Mucosa of rectum (tissue), 2 donors: ENCODE measurements around the gene SOAT2.

ENCODE experiments used
- H3K27ac ChIP-seq, 2 donors: one replicate each; pipeline ENCODE4 v1.7.0; 2013; ENCODE audit warnings: inconsistent platforms in 2 of 2, low read depth in 2 of 2, low read length in 2 of 2
- H3K27me3 ChIP-seq, 2 donors: one replicate each; pipeline ENCODE4 v1.7.0; 2013; ENCODE audit warnings: low read length in 2 of 2; ENCODE audit not compliant: control insufficient read depth in 2 of 2, insufficient read depth in 2 of 2
- H3K36me3 ChIP-seq, 2 donors: one replicate each; pipeline ENCODE4 v1.7.0; 2013; ENCODE audit warnings: low read length in 2 of 2; ENCODE audit not compliant: control insufficient read depth in 2 of 2, insufficient read depth in 2 of 2
- H3K4me1 ChIP-seq, 2 donors: one replicate each; pipeline ENCODE4 v1.7.0; 2013; ENCODE audit warnings: low read length in 2 of 2, mild to moderate bottlenecking in 1 of 2; ENCODE audit not compliant: control insufficient read depth in 2 of 2, insufficient read depth in 2 of 2
- H3K4me3 ChIP-seq, 2 donors: one replicate each; pipeline ENCODE4 v1.7.0; 2013; ENCODE audit warnings: low read length in 2 of 2
- H3K9ac ChIP-seq, 2 donors: one replicate each; pipeline ENCODE4 v1.7.0; 2013; ENCODE audit warnings: low read length in 2 of 2, low read depth in 1 of 2, mild to moderate bottlenecking in 1 of 2
- H3K9me3 ChIP-seq, 2 donors: one replicate each; pipeline ENCODE4 v1.7.0; 2013; ENCODE audit warnings: low read length in 2 of 2; ENCODE audit not compliant: control insufficient read depth in 2 of 2
- donor health status: healthy.
- donor health status: Normal muscosa, but diverticular disease.

Gene SOAT2

GRCh38 chr12:53065975-53066931 is 37.0 kb upstream of the SOAT2 start:
- peak overlapping the region in 1 of 2 donors; percentile 11 for H3K27ac ChIP-seq
- H3K27me3 ChIP-seq, result no peaks in the 10 kb centered on the region
- H3K9me3 ChIP-seq, result no peaks in the 10 kb centered on the region
- H3K9ac ChIP-seq, result no peak overlapping the region
- H3K36me3 ChIP-seq, result peaks cover 26 to 61% of the 10 kb centered on the region in 2 donors
- peaks cover 7 to 13% of the 10 kb centered on the region in 2 donors for H3K4me1 ChIP-seq
- peak overlapping the region in 1 of 2 donors; percentile 31 for H3K4me3 ChIP-seq

GRCh38 chr12:53067074-53067992 is 36.0 kb upstream of the SOAT2 start:
- Histone ChIP-seq H3K27ac (no peak overlapping the region), H3K4me1 (peaks cover 2 to 13% of the 10 kb centered on the region in 2 donors), H3K9me3 (no peaks in the 10 kb centered on the region), H3K4me3 (no peak overlapping the region), H3K9ac (no peak overlapping the region), H3K27me3 (no peaks in the 10 kb centered on the region), H3K36me3 (peaks cover 30 to 62% of the 10 kb centered on the region in 2 donors)

GRCh38 chr12:53067993-53068770 is 35.1 kb upstream of the SOAT2 start:
- Histone ChIP-seq H3K27me3 (no peaks in the 10 kb centered on the region), H3K27ac (no peak overlapping the region), H3K36me3 (peaks cover 32 to 60% of the 10 kb centered on the region in 2 donors), H3K4me3 (no peak overlapping the region), H3K9ac (no peak overlapping the region), H3K4me1 (peaks cover 2 to 15% of the 10 kb centered on the region in 2 donors), H3K9me3 (no peaks in the 10 kb centered on the region)

- peaks cover 31 to 57% of the 10 kb centered on the region in 2 donors for H3K36me3 ChIP-seq
- no peak overlapping the region for H3K27ac ChIP-seq
- H3K4me1 ChIP-seq, result peaks cover 4 to 15% of the 10 kb centered on the region in 2 donors
- H3K27me3 ChIP-seq, result no peaks in the 10 kb centered on the region
- no peaks in the 10 kb centered on the region for H3K9me3 ChIP-seq
- no peak overlapping the region for H3K4me3 ChIP-seq
- no peak overlapping the region for H3K9ac ChIP-seq
Observed at GRCh38 chr12:53068811-53069585, 34.3 kb upstream of the SOAT2 start.

GRCh38 chr12:53069621-53070410 is 33.5 kb upstream of the SOAT2 start:
- H3K27me3 ChIP-seq, result no peaks in the 10 kb centered on the region
- H3K4me3 ChIP-seq, result no peak overlapping the region
- H3K9me3 ChIP-seq, result no peaks in the 10 kb centered on the region
- peaks cover 4 to 15% of the 10 kb centered on the region in 2 donors for H3K4me1 ChIP-seq
- H3K9ac ChIP-seq, result no peak overlapping the region
- H3K36me3 ChIP-seq, result peaks cover 34 to 59% of the 10 kb centered on the region in 2 donors
- H3K27ac ChIP-seq, result peak overlapping the region in 1 of 2 donors; percentile 23

GRCh38 chr12:53070877-53071492 is 32.3 kb upstream of the SOAT2 start:
- Histone ChIP-seq H3K4me3 (no peak overlapping the region), H3K36me3 (peaks cover 42 to 60% of the 10 kb centered on the region in 2 donors), H3K27ac (peak overlapping the region; percentile 20 to 46), H3K27me3 (no peaks in the 10 kb centered on the region), H3K9me3 (no peaks in the 10 kb centered on the region), H3K4me1 (peaks cover 4 to 15% of the 10 kb centered on the region in 2 donors), H3K9ac (no peak overlapping the region)

GRCh38 chr12:53071591-53072551 is 31.4 kb upstream of the SOAT2 start:
- no peak overlapping the region for H3K9ac ChIP-seq
- no peak overlapping the region for H3K4me3 ChIP-seq
- peaks cover 4 to 15% of the 10 kb centered on the region in 2 donors for H3K4me1 ChIP-seq
- no peaks in the 10 kb centered on the region for H3K9me3 ChIP-seq
- H3K27ac ChIP-seq, result peak overlapping the region; percentile 57 to 61
- H3K27me3 ChIP-seq, result no peaks in the 10 kb centered on the region
- peaks cover 47 to 63% of the 10 kb centered on the region in 2 donors for H3K36me3 ChIP-seq

GRCh38 chr12:53073881-53074280 is 29.4 kb upstream of the SOAT2 start:
- Histone ChIP-seq H3K27me3 (no peaks in the 10 kb centered on the region), H3K4me3 (no peak overlapping the region), H3K27ac (no peak overlapping the region), H3K9me3 (no peaks in the 10 kb centered on the region), H3K9ac (no peak overlapping the region), H3K4me1 (peaks cover 10 to 19% of the 10 kb centered on the region in 2 donors), H3K36me3 (peaks cover 38 to 50% of the 10 kb centered on the region in 2 donors)
